NCI-H748 (cell line): ENCODE data around the gene GRIK1.
A peak's percentile ranks its signal among the peaks of the same experiment; 100 is the strongest.
"Not testable (repeated sequence)": the region's sequence is repeated elsewhere in the genome, so short reads cannot be mapped to it uniquely, and the experiment has no call there.

Source experiments
- DNase-seq: peaks from one replicate; lab custom pipeline; 2025; ENCODE audit not compliant: unreplicated experiment; lab: John Stamatoyannopoulos, UW

GRIK1 gene

DNA sequence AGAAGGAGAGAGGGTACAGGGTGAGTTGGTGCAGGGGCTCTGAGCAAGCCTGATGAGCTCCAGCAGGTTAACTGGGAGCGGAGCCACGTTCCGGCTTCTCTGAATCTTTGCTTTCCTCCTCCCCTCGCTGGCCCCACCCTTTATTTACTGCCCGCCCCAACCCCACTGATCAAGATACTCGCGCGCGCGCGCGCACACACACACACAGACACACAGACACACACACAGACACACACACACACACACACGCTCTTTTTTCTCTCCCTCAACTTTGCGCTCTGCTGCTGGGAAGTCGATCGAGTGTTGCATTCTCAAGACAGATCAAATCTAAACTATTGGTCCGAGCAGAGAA, at the start of gene GRIK1:
TSS of gene GRIK1 (minus strand) at position 73 of the 352 bp plus-strand sequence.
- DNase-seq = peak; percentile 22

- no peak for DNase-seq
Measured at GRCh38 chr21:29987762-29988161, 48.0 kb upstream of the GRIK1 start.

DNA sequence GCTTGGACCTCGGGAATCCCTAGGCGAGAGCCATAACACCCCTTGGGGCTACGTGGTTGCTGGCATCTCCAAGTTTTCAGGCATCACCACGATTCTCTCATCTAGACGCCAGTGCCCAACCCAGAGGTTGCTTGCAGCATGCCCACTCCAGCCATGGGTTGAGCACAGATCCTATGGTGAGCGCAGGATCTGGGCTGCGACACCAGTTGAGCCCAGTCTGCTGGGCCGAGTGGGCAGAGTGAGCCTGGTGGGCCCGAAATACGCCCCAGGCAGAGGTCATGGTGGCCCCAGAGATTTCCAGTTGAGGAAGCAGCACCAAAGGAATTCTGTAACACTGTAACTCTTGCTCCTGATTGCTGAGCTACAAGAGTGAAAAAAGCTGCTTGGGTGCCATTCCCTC, 46.1 kb upstream of the GRIK1 start:
- DNase-seq = no peak

- no peak for DNase-seq
Measured at GRCh38 chr21:29979043-29979442, 39.2 kb upstream of the GRIK1 start.

- no peak for DNase-seq
Measured at GRCh38 chr21:29975776-29976175, 36.0 kb upstream of the GRIK1 start.

DNA sequence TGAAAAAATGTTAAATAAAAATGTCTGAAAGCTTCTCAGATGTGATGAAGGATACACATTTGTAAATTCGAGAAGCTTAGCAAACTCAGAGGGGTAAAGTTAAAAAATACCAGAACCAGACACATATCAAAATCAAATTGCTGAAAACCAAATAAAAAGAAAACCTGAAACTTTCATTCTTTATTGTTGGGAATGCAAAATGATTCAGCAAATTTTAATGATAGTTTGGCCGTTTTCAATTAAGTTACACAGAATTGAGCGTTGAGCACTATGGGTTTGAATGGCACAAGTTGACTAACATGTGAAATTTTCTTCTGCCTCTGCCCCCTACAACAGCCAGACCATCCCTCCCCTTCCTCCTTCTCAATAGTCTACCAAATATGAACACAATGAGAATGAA, 33.5 kb upstream of the GRIK1 start:
- no peak for DNase-seq

DNA sequence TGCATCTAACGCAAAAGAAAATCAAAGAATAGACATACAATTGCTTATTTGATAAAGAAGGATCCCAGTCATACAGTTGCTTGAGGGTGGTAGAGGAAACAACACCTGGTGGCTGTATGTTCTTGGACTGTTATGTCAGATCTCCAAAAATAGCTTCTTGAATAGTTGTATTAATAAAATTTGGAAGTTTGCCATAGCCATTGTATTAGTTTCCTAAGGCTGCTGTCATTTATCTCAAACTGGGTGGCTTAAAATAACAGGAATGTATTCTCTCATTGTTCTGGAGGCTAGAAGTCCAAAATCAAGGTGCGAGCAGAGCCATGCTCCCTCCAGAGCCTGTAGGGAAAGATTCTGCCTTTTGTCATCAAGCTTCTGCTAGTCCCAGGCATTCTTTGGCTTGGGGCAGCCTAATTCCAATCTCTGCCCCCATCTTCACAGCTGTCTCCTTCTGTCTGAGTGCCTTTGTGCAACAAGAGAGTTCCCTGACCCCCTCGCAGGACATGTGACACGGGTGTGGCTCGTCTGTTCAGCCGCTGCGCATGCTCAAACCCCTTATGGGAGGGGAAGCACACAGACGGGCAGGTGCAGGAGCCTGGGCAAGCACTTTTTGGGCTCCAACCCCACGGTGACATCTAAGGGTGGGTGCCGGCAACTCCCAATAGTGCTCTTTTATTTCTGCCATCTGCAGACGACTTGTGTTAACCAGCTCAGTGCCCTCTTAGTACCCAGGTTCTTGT, 21.7 kb upstream of the GRIK1 start:
- peak; percentile 6 for DNase-seq

- DNase-seq = no peak
Measured at GRCh38 chr21:29958551-29958950, 18.8 kb upstream of the GRIK1 start.

- not testable (repeated sequence) for DNase-seq
Measured at GRCh38 chr21:29958035-29958434, 18.2 kb upstream of the GRIK1 start.

DNA sequence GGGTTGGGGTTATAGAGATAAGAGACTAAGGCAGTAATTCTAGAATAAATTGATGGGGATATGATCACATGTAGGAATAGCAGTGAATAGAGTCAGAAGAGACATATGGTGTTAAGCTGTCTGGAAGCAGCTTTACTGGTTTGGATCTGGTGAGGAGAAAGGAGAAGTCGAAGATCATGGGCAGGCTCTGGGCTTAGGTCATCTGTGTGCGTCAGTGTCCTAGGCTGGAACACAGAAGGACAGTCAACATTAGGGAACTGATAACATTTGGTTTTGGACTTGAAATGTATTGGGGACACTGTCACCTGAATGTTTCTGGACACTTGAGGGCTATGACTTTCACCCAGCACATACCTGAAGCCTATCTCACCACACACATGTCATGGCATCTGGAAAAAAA, 13.9 kb upstream of the GRIK1 start:
- no peak for DNase-seq

DNA sequence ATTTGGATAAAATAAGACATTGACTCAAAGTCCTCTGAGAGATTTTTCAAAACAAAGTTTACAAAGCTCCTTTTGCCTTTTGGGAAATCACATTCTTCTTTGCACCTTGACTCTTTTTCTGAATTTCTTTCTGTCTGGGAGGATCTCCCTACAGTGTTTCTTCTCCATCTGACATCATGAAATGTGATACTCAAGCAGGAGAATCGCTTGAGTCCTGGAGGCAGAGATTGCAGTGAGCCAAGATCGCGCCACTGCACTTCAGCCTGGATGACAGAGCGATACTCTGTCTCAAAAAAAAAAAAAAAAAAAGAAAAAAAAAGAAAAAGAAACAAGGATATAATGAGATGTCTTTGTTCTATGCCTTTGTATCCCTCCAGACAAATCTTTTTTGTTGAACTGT, 13.3 kb upstream of the GRIK1 start:
- no peak for DNase-seq

DNA sequence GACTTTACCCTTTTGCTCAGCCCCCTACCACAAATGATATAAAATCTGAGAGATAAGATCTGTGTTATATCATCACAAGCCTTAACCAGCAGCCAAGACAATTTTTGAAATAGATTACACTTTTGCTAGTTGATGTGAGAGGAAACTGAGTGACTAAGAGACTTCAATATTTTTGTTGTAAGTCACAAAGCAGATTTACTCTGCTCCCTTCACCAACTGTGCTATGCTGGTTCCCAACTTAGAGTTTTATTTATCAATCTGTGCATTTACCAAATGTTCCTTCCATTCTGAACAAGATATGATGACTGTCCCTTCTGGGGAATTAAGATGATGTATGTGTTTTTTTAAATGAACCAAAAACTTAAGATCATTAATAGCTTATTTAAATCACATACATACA, 12.1 kb upstream of the GRIK1 start:
- no peak for DNase-seq

GRCh38 chr21:29949991-29950390, 10.2 kb upstream of the GRIK1 start:
- no peak for DNase-seq

- no peak for DNase-seq
Measured at GRCh38 chr21:29947119-29947518, 7.3 kb upstream of the GRIK1 start.

GRCh38 chr21:29943885-29944284, 4.1 kb upstream of the GRIK1 start:
- no peak for DNase-seq

- DNase-seq = no peak
Measured at GRCh38 chr21:29942034-29942433, 2.2 kb upstream of the GRIK1 start.

DNA sequence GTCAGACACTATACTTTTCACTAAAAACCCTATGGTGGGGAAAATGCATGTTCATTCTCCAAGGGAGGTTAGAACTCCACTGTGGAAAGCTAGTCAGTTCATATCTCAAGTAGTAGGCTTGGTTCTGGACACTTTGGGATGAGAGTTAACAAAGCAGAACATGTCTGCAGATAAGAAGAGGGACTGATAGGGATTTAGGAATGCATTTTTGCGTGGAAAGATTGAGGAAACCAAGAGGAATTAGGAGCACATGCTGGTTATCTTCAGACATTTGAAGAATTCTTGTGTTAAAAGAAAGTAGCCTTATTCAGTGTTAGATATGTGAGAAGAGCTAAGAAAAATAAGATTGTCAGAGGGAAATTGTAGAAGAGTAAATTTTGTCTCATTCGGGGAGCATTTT, 1.2 kb upstream of the GRIK1 start:
- no peak for DNase-seq

DNA sequence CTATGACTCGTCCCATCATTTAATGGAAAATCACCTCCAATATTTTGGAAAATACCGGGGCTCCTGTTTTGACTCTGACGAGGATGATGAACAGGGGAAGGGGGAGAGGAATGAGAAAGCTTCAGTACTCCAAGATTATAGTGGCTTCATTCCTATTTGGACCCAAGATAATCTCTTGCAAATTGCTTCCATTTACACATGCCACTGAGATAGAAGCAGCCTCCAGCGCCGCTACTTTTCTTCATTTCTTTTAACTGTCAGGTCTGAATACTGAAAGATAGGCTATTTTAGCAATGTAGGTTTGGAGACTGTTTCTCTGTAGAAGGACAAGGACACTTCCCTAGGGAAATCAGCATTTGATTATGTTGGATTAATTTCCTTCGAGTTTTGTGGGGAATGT, 565 bp upstream of the GRIK1 start:
- DNase-seq = no peak

DNA sequence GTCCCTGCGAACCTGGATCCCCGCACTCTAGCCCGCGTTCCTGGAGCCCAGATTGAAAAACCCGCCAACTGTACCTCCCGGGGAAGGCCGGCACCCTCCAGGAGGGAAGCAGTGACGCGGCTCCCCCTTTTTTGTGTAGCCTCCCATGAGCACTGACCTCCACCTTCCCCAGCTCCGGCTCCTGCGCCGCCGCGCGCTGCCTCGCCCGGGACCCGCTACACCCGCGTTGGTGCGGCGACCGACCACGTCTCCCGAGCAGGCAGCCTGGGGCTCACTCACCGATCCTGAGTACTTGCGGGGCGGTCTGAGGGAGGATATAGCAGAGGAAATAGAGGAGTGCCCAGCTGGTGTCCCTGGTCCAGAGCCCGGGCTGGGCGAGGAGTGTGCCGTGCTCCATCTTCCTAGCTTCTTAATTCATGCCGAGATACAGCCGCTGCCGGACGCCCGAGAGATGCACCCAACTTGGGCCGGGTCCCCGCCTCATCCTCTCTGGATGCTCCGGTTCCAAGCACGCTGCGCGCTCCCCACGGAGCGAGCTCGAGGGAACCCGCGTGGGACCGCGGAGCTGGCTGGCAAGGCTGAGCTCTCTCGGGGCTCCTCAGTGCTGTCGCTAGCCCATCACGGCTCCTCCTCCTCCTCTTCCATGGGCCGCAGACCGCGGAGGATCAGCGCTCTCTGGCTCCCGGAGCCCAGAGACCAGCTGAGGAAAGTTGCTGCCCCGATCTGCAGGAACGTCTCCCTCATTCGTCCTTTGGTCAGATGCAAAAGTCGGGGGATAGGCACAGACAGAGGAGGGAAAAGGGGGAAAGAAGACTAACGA, 482 bp downstream of the GRIK1 start:
- DNase-seq = peak; percentile 22

GRCh38 chr21:29938776-29939103, 1.1 kb downstream of the GRIK1 start:
- DNase-seq = no peak

DNA sequence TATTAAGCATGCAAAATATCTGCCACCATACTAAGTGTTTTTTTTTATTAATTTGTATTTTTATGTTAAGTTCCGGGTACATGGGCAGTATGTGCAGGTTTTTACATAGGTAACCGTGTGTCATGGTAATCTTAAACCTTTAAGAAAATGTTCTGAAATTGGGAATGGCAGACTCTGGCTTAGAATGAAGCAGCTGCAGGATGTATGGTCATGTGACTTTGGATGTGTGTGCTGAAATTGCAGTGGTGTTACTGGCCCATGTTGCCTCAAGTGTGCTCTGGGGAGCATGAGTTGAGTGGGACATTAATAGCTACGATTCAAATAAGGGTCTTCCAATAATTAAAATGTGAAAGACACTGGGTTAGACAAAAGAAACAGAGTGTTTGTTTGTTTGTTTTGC, 6.7 kb downstream of the GRIK1 start:
- no peak for DNase-seq

DNA sequence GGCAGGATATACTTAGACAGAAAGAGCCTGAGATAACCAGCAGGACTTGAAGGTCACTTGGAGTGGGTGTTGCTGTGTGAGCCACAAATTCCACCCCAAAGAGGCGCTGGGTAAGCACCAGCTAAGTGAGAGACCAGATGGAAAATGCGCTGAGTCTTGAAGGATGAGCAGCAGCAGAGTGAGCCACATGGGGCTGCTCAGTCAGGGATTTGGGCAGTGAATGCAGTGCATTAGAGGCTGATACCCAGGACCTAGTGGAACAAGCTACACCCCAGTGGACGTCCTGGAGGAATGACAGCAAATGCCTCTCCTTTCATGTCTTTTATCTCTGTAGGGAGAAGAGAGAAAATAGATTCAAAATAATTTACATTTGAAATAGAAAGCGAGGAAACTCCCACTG, 11.3 kb downstream of the GRIK1 start:
- no peak for DNase-seq

- no peak for DNase-seq
Measured at GRCh38 chr21:29920938-29921337, 18.9 kb downstream of the GRIK1 start.
